HG02759 (cell line): Measurements from ENCODE around the gene BCL6.

Source experiments
- ATAC-seq: cut with Tn5 transposase; IDR thresholded peaks from one replicate; pipeline ENCODE4 v1.9.1; 2021; ENCODE audit warnings: mild to moderate bottlenecking, moderate library complexity; ENCODE audit not compliant: unreplicated experiment

The BCL6 gene

DNA sequence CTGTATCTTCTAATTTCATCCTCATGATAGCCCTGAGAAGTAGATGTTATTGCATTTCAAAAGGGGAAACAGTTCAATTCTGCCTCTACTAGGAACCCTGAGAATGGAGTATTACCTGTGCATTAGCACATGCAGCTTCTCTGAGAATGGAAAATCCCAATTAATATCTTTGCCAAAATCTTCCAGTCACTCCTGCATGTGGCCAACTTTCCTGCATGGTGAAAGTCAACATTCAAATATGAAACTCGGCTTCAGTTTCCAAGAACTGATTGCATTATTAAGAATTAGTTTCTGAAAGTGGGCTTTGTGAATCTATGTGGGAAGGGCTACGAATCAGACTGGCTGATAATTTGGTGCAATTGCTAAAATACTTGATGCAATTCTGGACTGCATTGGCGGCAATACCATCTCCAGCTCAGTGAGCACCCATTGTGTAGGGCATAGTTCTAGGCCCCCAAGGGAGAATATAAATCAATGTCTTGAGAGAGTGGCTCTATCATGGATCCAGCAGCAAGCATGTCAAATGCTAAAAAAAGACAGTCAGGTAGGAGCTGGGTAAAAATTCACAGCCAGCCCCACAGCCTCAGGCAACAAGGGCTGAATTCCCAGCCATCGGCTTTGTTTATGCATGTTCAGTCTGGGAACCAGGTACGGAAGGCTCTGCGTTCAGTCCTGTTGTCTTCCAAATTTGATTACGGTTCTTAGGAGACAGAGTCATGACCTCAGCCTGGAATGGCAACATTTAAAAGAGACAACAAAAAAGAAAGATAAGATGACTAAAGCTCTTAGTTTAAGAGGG lies 18.8 kb upstream of the BCL6 start:
- ATAC-seq = no peak

DNA sequence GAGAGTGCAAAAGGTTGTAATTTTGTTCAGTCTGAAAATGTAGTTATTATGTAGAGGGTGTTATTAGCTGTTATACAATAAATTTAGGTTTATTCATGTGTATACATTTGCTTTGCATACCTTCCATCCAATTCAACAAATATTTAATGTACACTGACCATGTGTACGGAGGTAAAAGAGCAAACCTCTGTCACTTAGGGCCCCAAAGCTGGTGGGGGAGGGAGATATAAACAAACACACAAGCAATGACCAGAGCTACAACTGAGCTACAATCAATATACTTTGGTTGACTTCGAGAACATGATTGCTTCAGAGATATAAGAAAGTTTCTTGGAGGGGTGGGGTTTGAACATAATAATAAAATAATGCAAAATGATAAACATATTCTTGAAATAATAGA lies 17.5 kb upstream of the BCL6 start:
- no peak for ATAC-seq

DNA sequence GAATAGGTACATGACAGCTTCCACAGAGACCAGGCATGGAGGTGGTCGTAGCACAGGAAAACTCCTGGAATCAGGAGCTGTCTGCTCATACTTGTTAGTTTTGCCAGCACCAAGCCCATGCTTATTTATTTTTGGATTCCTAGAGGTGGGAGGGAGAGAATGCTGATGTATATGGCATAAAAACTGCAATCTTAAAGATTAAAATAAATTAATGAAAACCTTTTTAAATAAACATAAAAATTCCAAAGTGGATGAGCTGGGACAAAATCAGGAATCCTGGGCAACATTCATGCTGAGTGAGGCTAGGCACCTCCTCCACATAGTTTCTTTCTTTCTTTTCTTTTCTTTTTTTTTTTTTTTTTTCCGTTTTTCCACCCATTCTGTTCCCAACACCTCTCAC lies 14.3 kb upstream of the BCL6 start:
- ATAC-seq = no peak

DNA sequence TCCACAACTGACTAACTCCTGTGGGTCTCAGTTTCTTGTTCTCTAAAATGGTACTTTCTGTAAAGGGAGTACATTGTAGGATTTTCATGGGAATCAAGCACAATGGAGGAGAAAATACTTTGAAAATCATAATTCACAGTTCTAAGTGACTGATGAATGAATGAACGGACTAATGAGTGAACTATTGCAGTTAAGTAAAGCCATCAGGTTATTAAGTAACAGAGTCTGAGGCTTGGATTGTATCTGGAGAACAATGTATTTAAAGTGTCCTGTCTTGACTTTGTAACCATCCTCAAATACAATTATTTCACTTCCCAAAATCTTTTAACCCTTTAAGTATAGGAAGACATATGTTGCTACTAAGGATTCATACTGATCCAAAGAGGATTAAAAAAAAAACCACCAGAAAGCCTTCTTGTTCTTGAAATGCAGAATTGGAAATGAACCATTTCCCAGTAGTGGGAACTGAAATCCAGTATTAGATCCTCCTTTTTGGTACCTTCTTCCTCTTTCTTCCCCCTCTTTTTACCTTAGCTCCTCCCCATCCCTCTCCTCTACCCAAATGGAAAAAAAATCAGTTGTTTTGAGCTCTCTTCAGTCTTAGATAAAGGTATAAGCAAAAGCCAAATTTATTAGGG lies 13.2 kb upstream of the BCL6 start:
- ATAC-seq = no peak

DNA sequence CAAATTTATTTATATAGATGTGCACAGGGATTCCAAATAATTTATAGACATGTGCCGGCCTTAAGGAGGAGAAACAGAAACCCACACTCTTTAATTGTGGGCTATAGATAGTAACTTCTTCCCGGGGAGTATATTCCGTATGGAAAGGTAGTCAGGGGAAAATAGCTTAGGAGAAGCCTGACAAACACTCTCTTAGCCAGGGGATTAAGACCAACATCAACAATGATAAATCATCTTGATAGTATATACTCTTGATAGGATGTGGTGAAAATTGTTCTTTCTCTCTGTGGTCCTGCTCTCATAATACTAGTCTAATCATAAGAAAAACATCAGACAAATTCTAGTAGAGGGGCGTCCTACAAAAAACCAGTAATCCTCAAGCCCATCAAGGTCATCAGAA lies 8.2 kb upstream of the BCL6 start:
- ATAC-seq = no peak

DNA sequence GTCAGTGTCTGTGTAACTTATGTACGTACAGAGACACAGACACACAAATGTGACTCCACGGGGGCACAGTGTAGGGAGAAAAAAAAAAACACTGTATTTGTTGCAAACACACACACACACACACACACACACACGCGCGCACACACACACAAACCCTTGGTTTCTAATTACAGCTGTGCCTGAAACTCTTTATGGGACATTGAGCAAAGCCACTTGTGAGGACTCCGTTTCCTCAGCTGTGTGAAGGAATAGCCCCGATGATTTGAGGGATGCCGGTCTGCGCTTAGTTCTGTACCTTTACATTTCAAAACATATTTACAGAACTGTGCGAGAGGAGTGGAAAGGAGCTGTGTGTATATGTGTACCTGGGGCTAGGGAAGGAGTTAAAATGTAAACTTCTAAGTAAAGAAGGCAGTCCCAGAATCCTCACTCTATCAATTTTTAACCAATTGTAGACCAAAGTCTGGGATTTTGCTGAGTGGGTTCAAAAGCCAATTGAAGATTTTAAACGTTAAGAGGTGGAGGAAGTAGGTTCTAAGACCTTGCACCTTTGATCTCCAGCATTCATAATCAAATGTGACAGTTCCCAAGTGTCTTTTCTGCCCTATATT lies 5.3 kb upstream of the BCL6 start:
- ATAC-seq = no peak

DNA sequence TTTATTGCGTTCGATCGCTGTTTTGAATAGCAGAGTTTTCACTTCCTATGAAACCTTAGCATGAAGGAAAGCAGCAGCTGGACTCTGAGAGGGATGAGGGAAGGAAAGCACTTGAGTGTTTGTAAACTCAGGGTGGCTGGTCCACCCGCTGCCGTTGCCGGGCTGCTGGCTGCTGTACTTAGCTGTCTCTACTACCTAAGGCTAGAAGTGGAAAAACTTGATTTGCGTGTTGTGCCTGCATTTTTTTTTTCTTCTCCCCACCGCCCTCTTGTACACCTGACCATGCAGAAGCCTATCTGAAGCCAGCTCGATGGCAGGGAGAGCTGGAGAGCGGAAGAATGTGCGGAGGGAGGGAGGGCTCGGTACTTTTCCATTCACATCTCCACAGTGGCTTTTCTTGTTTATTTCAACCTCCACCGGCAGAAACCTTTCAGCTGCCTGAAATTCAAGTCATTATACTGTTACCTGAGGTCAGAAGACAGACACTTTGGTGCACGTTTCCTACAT lies 4.8 kb upstream of the BCL6 start:
- ATAC-seq = no peak

DNA sequence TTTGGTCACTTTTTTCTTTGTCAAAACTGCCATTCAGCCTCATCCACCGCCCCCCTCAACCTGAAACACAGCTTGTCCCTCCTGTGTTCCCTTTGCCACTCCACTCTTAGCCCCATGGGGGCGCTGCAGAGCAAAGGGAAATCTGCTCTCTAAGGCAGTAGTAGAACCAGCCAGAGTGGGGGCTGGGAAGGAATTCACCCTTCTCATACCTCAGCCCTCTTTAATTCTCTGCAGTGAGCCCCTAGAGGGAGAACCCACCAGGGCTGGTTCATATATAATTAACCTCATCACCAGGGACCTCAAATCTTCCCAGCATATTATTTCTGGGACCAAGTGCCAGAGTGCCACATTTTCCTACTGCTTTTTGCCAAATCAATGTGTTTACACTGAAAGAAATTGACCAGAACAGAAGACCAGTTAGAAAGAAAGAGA lies 2.8 kb upstream of the BCL6 start:
- peak; percentile 45 for ATAC-seq

DNA sequence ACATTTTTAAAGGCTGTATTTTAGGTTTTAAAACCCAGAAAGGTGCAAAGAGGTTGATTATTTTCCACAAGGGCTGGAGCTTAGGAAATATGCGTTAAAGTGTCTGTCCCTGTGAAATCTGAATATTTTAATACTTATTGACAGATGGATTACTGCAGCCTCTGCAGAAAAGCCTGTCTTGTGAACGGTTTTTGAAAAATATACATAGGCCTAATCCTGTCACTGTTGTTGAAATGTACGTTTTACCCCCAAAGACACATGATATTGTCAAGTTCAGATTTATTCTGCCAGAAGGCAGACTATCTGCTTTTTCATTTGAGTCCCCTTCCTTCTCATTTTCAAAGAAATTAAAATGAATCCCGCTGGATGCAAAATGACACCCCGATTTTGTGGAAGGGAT lies 2.2 kb upstream of the BCL6 start:
- ATAC-seq = no peak

DNA sequence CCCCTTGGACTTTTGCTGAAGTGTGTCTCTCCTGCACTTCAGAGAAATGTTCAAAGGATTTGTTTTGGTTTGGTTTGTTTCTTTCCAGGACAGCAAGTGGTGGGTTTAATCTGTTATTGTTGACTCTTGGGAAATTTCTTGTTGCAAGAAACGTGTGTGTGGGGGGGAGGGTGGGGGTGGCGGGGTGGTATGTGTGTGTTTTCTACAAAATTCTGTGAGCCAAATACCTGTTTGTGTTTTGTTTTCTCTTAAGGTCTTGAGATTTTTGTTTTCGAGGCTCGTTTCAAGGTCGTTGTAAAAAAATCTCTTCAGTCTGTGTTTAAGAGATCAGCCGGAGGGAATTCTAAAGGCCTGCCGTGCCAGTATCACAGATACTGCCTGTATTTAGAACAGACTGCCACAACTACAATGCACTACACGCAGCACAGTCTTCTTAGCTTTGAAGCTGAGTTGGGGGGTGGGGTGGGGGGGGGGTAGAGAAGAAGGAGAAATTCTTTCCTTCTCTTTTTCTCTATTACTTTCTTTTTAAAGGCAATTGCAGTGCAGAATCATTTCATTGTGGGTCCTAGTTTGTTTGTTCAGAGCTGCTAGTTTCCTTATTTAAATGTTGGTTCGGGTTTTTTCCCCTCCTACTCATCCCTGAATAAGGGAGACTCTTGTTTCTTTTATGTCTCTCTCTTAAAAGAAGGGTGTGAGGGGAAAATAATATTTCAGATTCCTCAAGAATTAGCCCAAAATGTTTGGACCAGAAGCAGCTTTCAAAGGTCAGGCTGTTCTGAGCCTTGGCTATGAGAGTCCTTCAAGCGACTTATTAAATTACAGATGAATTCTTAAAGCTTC lies 1.4 kb upstream of the BCL6 start:
- no peak for ATAC-seq

DNA sequence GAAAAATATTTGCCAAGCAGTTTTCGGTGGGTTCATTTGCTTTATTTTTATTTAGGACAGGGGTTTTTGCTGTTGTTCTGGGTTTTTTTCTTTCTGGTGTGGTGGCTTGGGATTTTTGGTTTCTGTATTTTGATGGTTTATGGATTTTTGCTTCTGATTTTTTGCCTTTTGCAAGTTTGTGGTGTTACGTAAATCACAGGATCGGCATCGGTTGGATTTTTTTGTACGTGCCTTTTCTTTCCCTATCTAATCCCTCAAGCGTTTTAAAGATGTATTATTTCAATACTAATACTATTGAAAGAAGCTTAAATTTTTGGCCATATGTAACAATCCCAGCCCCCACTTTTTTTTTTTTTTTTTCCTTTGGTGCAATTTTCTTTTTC lies 782 bp upstream of the BCL6 start:
- no peak for ATAC-seq

DNA sequence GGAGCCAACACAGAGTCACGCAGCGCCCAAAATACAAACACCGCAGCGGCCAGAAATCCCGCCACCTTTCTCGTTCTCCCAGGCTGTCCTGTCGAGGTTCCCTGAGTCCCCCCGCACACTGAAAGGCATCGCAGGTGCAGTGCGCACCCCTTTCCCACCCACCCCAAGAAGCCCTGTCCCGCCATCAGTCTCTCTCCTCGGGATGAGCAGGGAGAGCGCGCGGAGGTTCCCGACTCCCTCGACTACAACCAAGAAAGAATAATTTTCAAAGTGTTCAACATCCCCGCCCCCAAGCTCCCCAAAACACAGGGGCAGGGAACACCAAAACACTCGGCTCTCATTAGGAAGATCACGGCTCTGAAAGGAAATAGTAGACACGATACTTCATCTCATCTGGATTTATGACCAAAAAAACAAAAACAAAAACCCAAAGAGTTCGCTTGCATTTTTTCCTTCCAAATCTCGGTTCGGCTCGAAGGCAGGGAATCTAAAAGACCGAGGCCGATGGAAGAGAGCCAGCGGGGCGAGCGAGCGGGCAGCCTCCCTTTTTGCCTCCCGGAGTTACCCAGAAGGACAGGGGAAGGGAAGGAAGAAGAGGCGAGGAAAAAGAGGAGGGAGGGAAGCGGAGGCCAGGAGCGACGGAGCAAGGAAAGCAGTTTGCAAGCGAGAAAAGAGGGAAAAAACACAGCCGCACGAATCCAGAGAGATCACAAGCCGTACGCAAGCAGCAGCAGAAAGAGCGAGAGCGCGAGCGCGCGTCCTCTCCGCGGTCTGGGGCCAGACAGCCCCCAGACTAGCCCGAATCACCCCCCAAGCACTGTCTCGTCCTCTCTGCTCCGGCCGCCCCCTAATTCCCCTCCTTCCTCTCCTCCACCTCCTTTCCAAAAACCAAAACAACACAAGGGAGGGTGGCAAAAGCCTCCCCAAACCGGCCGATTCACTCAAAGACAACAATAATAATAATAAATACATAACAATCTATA lies 808 bp downstream of the BCL6 start:
- ATAC-seq = no peak

DNA sequence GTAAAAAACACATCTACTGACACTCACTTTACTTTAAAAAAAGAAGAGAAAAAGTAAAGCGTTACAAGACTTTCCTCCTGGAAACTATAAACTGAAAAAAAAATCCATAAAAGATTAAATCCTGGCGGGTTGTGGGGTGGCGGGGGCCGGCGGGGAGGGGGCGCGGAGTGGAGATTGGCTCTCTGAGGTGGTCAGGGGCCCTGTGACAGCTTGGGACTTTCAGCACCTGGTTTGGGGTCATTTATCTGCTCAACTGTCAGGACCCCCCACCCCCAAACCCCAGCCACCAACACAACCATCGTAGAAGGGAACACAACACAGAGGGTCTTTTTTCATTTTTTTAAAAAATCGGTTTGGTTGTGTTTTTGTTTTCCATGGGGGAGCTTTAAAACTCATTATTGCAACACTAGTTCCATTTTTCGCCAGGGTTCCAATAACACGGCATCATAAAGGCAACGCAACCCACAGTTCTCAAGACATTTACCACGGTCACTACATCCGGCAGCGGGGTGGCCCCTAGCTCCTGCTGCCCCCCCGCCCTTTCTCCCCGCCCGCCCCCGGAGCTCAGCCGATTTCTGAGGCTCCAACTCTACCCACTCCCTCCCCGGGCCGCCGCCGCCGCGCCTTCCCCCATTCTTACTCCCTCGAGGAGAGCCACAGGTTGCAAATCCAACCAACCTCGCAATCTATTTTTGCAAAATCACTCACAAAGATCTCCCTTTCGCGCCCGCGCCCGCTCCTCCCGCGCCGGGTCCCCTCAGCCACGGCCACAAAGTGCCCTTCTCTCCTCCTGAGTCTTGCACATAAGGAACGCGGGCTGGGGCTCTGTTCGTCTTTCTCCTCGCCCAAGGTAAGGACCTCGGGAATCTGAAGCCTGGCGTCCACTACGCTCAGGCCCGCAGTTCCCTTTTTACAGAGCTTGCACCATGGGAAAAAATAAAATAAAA lies 1.8 kb downstream of the BCL6 start:
- no peak for ATAC-seq

DNA sequence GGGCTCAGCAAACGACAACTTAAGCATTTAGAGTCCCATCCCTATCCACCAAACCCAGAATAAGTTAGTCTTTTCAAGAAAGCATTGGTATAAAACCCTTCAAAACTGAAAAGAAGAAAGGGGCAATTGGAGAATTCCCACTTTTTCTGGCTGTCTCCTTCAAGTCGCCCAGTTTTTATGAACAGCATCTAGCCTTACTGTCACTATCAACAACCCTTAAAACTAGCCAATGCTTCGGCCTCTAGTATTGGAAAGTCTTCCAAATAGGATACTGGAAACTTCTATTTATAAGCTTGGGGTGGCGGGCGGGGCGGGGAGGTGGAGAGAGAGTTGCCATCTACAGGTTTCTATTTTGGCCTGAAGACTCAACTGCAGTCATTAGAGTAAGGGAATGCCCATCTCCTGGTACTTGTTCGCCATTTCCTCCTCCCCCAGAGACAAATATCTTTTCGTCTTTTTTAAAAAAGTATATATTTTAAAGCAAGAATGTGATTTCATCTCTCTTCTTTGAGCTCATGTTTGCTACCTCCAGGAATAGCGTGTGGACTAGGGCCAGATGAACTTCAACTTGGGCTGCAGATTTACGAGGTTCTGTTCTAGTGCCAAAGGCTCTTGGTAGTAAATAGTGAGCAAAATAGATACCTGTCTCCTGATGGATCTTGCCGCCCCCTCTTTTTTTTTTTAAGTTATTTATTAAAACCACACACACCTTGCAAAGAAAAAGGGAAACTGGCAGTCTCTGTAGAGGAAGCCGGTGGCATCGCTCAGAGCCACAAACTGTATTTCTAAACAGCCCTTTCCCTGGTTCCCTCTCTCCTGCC lies 2.7 kb downstream of the BCL6 start:
- no peak for ATAC-seq

DNA sequence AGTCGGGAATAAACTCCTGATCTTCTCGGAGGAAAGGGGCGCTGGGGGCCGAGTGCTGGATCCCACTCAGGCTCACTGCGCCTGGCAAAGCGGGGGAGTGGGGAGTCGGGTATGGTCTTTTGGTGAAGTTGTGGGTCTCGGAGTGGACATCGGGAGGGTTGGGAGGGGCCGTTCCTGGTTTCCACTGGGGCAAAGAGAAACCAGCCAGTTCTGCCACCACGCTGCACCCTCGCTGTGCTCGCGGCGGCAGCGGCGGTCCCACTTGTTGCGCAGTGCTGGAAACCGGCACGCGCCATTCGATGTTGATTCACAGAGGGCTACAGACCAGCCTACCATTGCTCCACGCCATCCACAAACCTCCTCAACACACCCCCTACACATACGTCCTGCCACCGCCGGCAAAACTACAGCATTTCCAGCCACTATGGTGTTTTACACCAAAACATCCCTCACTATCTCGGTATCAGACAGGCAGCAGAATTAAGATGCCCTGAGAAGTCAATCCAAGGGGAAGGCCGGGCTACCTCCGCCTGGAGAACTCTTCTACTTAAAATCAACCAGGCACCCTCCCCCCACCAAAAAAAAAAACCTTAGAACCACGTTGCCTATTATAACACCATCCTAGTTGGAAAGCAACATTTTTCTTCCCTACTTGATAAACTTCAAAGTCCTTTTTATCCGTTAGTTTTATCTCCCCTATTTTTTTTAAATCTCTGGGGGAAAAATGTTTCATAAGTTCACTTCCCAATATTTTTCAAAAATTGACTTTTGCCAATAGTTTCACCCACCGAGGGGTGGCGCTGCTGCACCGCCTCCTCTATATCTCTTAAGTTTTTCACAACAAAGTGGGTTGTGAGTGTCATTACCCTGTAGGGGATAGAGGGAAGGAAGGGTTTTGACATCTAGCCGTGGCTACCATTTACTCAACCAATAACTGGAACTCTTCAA lies 3.6 kb downstream of the BCL6 start:
- ATAC-seq = no peak

DNA sequence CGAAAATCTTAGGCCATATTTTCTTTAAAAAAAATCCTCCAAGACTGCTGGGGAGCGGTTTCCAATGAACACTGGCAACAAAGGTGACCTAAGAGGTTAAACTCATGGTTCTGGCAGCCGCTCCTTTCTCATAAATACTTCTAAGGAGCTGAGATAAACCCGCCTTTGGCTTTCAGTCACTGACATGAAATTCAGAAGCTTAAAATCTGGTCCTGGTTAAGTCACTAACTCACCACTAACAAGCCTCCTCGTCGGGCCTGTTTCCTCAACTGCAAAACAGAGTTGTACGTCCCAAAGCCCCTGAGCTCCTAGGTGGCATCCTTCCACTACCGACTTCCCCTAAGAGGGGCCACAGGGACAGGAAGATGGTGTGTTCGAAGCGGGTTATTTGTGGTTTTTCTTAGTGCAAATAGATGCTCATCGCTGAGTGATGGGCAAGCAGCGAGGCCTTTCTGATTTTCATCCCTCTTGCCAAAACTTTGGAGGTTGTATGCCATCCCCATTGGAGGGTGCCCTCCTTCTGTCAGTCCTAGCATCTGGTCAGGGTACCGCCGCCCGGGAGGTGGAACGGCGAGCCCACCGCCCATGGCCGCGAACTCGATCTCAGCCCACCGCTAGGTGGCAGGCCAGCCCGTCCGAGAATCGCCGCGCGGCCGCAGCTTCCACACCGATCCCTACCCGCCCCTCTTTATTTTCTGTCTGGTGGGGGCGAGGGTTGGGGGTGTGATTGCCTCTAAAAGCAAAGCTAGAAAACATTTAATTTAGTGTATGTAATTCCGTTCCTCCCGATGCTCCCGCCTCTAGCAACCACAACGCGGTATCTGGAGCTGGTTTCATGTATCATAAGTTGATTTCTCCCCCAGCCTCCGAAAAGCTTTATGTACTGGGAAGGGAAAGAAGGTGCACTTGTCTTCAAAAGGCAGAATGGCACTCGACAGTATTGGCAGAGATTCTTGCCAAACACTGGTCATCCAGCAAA lies 4.6 kb downstream of the BCL6 start:
- no peak for ATAC-seq
